ENCODE data around the gene PRSS56.

Gene PRSS56

GRCh38 chr2:232491139-232491780 lies 28.9 kb upstream of the PRSS56 start:
- in situ Hi-C loops (cut with MboI; ENCODE audit: low sequenced_read_pairs, unreplicated experiment): no loop called here
- TF ChIP-seq, protein P1, sequence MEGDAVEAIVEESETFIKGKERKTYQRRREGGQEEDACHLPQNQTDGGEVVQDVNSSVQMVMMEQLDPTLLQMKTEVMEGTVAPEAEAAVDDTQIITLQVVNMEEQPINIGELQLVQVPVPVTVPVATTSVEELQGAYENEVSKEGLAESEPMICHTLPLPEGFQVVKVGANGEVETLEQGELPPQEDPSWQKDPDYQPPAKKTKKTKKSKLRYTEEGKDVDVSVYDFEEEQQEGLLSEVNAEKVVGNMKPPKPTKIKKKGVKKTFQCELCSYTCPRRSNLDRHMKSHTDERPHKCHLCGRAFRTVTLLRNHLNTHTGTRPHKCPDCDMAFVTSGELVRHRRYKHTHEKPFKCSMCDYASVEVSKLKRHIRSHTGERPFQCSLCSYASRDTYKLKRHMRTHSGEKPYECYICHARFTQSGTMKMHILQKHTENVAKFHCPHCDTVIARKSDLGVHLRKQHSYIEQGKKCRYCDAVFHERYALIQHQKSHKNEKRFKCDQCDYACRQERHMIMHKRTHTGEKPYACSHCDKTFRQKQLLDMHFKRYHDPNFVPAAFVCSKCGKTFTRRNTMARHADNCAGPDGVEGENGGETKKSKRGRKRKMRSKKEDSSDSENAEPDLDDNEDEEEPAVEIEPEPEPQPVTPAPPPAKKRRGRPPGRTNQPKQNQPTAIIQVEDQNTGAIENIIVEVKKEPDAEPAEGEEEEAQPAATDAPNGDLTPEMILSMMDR (IDR thresholded peaks at IDR 0.05; ENCODE audit: borderline replicate concordance, control extremely low read depth, extremely low read depth, insufficient read depth, missing control alignments): no peak
- no peak for DNase-seq (ENCODE audit: low spot score)

GRCh38 chr2:232492236-232492848 lies 27.8 kb upstream of the PRSS56 start:
- in situ Hi-C loops (cut with MboI; ENCODE audit: low sequenced_read_pairs, unreplicated experiment): no loop called here
- TF ChIP-seq, protein P1 (IDR thresholded peaks at IDR 0.05; ENCODE audit: borderline replicate concordance, control extremely low read depth, extremely low read depth, insufficient read depth, missing control alignments): no peak
- no peak for DNase-seq (ENCODE audit: low spot score)

GRCh38 chr2:232492963-232493700 lies 27.1 kb upstream of the PRSS56 start:
- DNase-seq (ENCODE audit: low spot score): no peak
- TF ChIP-seq, protein P1 (IDR thresholded peaks at IDR 0.05; ENCODE audit: borderline replicate concordance, control extremely low read depth, extremely low read depth, insufficient read depth, missing control alignments): no peak
- in situ Hi-C loops (cut with MboI; ENCODE audit: low sequenced_read_pairs, unreplicated experiment): no loop called here

GRCh38 chr2:232493701-232494474 lies 26.3 kb upstream of the PRSS56 start:
- TF ChIP-seq, protein P1 (IDR thresholded peaks at IDR 0.05; ENCODE audit: borderline replicate concordance, control extremely low read depth, extremely low read depth, insufficient read depth, missing control alignments): no peak
- no peak for DNase-seq (ENCODE audit: low spot score)
- in situ Hi-C loops (cut with MboI; ENCODE audit: low sequenced_read_pairs, unreplicated experiment): no loop called here

GRCh38 chr2:232494542-232494941 lies 25.6 kb upstream of the PRSS56 start:
- TF ChIP-seq, protein P1 (IDR thresholded peaks at IDR 0.05; ENCODE audit: borderline replicate concordance, control extremely low read depth, extremely low read depth, insufficient read depth, missing control alignments): no peak
- DNase-seq (ENCODE audit: low spot score): no peak
- in situ Hi-C loops (cut with MboI; ENCODE audit: low sequenced_read_pairs, unreplicated experiment): no loop called here

DNA sequence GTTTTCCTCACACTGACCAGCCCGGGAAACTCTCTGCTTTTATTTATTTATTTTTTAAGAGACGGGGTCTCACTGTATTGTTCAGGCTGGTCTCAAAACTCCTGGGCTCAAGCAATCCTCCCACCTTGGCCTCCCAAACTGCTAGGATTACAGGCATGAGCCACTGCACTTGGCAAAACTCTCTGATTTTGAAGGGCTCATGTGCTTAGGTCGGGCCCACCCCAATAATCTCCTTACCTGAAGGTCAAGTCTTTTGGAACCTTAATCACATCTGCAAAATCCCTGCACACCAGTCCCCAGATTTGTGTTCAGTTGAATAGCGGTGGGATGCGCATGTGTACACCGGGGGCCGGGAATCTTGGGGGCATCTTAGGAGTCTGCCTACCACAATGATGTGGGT lies 24.9 kb upstream of the PRSS56 start:
- in situ Hi-C loops (cut with MboI; ENCODE audit: low sequenced_read_pairs, unreplicated experiment): no loop called here
- no peak for DNase-seq (ENCODE audit: low spot score)
- TF ChIP-seq, protein P1 (IDR thresholded peaks at IDR 0.05; ENCODE audit: borderline replicate concordance, control extremely low read depth, extremely low read depth, insufficient read depth, missing control alignments): no peak
